Neutrophil (primary cell): ENCODE data around the gene SARM1.

Experiments
- H3K27ac ChIP-seq: fragments of 200-600 bp; sonication (generic); 2 replicates; pipeline ENCODE4 v1.5.1; 2016; ENCODE audit warnings: mild to moderate bottlenecking, moderate library complexity
- H3K27me3 ChIP-seq: fragments of 200-600 bp; sonication (generic); 2 replicates; pipeline ENCODE4 v1.6.0; 2016; ENCODE audit warnings: mild to moderate bottlenecking
- H3K36me3 ChIP-seq: fragments of 200-600 bp; sonication (generic); 2 replicates; pipeline ENCODE4 v1.5.1; 2017
- H3K4me1 ChIP-seq, 2 experiments: fragments of 200-600 bp in 1 of 2; sonication (generic) in 1 of 2; 1 replicate in 1 of 2; 2 replicates in 1 of 2; pipeline versions ENCODE4 v1.5.1 to v1.6.1; 2013 to 2016; ENCODE audit warnings: low read depth in 1 of 2, low read length in 1 of 2, mild to moderate bottlenecking in 1 of 2, moderate library complexity in 1 of 2; ENCODE audit not compliant: control insufficient read depth in 1 of 2, insufficient read depth in 1 of 2
- H3K4me3 ChIP-seq, 2 experiments: fragments of 200-600 bp in 1 of 2; sonication (generic) in 1 of 2; 1 replicate in 1 of 2; 2 replicates in 1 of 2; pipeline ENCODE4 v1.5.1; 2013 to 2016; ENCODE audit warnings: low read depth in 1 of 2, low read length in 1 of 2, mild to moderate bottlenecking in 1 of 2, moderate library complexity in 1 of 2
- H3K9me3 ChIP-seq: fragments of 200-600 bp; sonication (generic); 2 replicates; pipeline ENCODE4 v1.5.1; 2016
- TF ChIP-seq, protein P1 (sequence below): fragments of 200-600 bp; sonication (generic); IDR thresholded peaks from 2 replicates; pipeline ENCODE4 v1.5.1; 2016; ENCODE audit warnings: antibody characterized with exemption

SARM1 gene

DNA sequence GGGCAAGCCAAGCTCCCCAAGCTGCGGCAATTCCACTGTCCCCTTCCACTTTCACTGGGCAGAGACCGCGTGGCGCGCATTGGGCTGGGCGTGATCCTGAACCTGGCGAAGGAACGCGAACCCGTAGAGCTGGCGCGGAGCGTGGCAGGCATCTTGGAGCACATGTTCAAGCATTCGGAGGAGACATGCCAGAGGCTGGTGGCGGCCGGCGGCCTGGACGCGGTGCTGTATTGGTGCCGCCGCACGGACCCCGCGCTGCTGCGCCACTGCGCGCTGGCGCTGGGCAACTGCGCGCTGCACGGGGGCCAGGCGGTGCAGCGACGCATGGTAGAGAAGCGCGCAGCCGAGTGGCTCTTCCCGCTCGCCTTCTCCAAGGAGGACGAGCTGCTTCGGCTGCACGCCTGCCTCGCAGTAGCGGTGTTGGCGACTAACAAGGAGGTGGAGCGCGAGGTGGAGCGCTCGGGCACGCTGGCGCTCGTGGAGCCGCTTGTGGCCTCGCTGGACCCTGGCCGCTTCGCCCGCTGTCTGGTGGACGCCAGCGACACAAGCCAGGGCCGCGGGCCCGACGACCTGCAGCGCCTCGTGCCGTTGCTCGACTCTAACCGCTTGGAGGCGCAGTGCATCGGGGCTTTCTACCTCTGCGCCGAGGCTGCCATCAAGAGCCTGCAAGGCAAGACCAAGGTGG lies 9.8 kb downstream of the SARM1 start:
- Histone ChIP-seq H3K27ac (no peak overlapping the region), H3K4me1 (peaks cover 13 to 29% of the 10 kb centered on the region in 2 experiments), H3K36me3 (no peaks in the 10 kb centered on the region), H3K4me3 (no peak overlapping the region), H3K27me3 (peaks cover 64% of the 10 kb centered on the region), H3K9me3 (no peaks in the 10 kb centered on the region)
- TF ChIP-seq, protein P1, sequence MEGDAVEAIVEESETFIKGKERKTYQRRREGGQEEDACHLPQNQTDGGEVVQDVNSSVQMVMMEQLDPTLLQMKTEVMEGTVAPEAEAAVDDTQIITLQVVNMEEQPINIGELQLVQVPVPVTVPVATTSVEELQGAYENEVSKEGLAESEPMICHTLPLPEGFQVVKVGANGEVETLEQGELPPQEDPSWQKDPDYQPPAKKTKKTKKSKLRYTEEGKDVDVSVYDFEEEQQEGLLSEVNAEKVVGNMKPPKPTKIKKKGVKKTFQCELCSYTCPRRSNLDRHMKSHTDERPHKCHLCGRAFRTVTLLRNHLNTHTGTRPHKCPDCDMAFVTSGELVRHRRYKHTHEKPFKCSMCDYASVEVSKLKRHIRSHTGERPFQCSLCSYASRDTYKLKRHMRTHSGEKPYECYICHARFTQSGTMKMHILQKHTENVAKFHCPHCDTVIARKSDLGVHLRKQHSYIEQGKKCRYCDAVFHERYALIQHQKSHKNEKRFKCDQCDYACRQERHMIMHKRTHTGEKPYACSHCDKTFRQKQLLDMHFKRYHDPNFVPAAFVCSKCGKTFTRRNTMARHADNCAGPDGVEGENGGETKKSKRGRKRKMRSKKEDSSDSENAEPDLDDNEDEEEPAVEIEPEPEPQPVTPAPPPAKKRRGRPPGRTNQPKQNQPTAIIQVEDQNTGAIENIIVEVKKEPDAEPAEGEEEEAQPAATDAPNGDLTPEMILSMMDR = no peak

DNA sequence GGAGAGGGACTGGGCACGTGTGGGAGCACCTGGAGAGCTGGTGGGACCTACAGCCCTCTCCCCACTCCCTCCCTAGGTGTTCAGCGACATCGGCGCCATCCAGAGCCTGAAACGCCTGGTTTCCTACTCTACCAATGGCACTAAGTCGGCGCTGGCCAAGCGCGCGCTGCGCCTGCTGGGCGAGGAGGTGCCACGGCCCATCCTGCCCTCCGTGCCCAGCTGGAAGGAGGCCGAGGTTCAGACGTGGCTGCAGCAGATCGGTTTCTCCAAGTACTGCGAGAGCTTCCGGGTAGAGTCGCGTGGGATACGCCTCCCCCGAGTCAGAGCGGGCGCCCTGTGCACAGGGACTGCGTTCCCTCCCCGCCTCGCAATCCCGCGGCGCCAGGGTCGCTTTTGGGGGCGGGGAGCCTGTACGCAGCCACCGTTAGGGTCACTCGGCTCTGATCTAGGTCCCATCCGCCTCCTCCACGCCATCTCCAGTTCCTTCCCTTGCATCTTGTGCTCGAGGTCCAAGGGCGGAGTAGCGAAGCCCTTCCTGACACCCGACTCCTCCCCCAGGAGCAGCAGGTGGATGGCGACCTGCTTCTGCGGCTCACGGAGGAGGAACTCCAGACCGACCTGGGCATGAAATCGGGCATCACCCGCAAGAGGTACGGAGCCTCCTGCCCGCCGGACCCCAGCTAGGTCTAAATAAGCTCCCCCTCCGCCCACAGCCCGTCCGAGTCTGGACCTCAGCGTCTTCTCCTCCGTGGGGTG lies 13.0 kb downstream of the SARM1 start:
- H3K4me3 ChIP-seq = peak overlapping the region; percentile 20 to 52
- H3K36me3 ChIP-seq = no peaks in the 10 kb centered on the region
- TF ChIP-seq, protein P1 = no peak
- H3K27me3 ChIP-seq = peaks cover 58% of the 10 kb centered on the region
- peaks cover 13 to 29% of the 10 kb centered on the region in 2 experiments for H3K4me1 ChIP-seq
- no peaks in the 10 kb centered on the region for H3K9me3 ChIP-seq
- no peak overlapping the region for H3K27ac ChIP-seq

DNA sequence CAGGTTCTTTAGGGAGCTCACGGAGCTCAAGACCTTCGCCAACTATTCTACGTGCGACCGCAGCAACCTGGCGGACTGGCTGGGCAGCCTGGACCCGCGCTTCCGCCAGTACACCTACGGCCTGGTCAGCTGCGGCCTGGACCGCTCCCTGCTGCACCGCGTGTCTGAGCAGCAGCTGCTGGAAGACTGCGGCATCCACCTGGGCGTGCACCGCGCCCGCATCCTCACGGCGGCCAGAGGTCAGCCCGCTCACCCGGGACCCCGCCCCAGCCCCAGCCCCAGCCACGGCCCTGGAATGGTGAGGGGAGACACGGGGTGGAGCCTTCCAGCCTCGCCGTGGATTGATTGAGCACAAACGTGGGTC lies 13.5 kb downstream of the SARM1 start:
- no peaks in the 10 kb centered on the region for H3K9me3 ChIP-seq
- H3K27ac ChIP-seq = no peak overlapping the region
- H3K4me3 ChIP-seq = peak overlapping the region in 1 of 2 experiments; percentile 52
- H3K4me1 ChIP-seq = peaks cover 13 to 29% of the 10 kb centered on the region in 2 experiments
- no peaks in the 10 kb centered on the region for H3K36me3 ChIP-seq
- peaks cover 58% of the 10 kb centered on the region for H3K27me3 ChIP-seq
- TF ChIP-seq, protein P1 = no peak

DNA sequence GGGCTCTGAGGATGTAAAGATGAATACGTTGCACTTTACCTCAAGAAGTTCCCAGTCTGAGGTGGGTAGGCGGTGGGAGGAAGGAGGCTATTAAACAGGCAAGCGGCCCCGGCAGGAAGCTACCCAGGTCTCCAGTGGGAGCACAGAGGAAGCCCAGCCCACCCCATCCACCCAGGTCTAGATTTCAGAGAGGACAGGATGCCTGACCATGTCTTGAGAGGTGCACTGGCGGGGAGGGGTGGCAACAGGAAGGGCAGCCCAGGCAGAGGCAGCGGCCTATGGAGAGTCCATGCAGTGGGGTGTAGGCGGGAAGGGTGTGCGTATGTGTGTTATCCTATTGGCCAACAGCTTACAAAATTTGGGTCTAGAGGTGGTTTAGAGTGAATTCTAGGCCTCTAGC lies 13.9 kb downstream of the SARM1 start:
- Histone ChIP-seq H3K27me3 (peaks cover 54% of the 10 kb centered on the region), H3K27ac (no peak overlapping the region), H3K4me1 (peaks cover 13 to 26% of the 10 kb centered on the region in 2 experiments), H3K4me3 (peak overlapping the region in 1 of 2 experiments; percentile 52), H3K9me3 (no peaks in the 10 kb centered on the region), H3K36me3 (no peaks in the 10 kb centered on the region)
- TF ChIP-seq, protein P1 = no peak

DNA sequence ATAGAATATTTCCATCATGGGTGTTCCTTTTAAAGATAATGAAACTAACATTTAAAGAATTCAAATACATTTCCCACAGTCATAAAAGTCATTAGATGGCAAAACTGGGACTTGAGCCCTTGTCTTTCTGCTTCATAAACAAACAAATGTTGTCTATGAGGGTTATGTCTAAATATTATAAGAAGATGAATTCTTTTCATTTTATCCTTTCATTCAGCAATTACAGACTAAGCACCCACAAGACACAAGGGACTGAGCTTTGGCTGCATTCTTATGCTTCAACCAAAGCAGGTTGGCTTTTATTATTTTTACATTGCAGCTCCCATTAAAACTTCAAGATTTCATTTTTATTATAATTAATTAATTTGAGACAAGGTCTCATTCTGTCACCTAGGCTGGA lies 14.9 kb downstream of the SARM1 start:
- Histone ChIP-seq H3K27me3 (peaks cover 44% of the 10 kb centered on the region), H3K36me3 (no peaks in the 10 kb centered on the region), H3K27ac (no peak overlapping the region), H3K4me1 (peaks cover 7 to 20% of the 10 kb centered on the region in 2 experiments), H3K4me3 (no peak overlapping the region), H3K9me3 (no peaks in the 10 kb centered on the region)
- TF ChIP-seq, protein P1 = no peak
